ENCODE measurements around the gene ZSWIM8. TPM values are rescaled to one million over a fixed set of nuclear protein-coding genes. Genes with fewer than 3 reads are reported as not detected.
"Not testable (repeated sequence)": the region's sequence is repeated elsewhere in the genome, so short reads cannot be mapped to it uniquely, and the experiment has no call there.

The ZSWIM8 gene
- total RNA-seq, 2 experiments from 2014 or later: 93.4 to 95.2 TPM

GRCh38 chr10:73814896-73815718, 29.7 kb downstream of the ZSWIM8 start:
- H3K4me3 Mint-ChIP-seq: no peak overlapping the region
- H3K9me3 Mint-ChIP-seq: no peaks in the 10 kb centered on the region
- DNase-seq: no peak
- peaks cover 9% of the 10 kb centered on the region for H3K4me1 Mint-ChIP-seq
- H3K27me3 Mint-ChIP-seq: no peaks in the 10 kb centered on the region
- POLR2A ChIA-PET: no interaction called here
- ATAC-seq (ENCODE audit: low read depth): no peak
- peak overlapping the region; percentile 38 for H3K27ac Mint-ChIP-seq
- H3K36me3 Mint-ChIP-seq: peaks cover 3% of the 10 kb centered on the region

GRCh38 chr10:73815719-73816030, 30.3 kb downstream of the ZSWIM8 start:
- ATAC-seq (ENCODE audit: low read depth) (no peak), DNase-seq (no peak)
- no peak overlapping the region for H3K4me3 Mint-ChIP-seq
- H3K4me1 Mint-ChIP-seq: peaks cover 6% of the 10 kb centered on the region
- no peaks in the 10 kb centered on the region for H3K27me3 Mint-ChIP-seq
- H3K27ac Mint-ChIP-seq: no peak overlapping the region
- POLR2A ChIA-PET: no interaction called here
- peaks cover 3% of the 10 kb centered on the region for H3K36me3 Mint-ChIP-seq
- no peaks in the 10 kb centered on the region for H3K9me3 Mint-ChIP-seq

GRCh38 chr10:73816917-73817729, 31.7 kb downstream of the ZSWIM8 start:
- ATAC-seq (ENCODE audit: low read depth): no peak
- no peak overlapping the region for H3K27ac Mint-ChIP-seq
- POLR2A ChIA-PET: no interaction called here

GRCh38 chr10:73817826-73818225, 32.4 kb downstream of the ZSWIM8 start:
- POLR2A ChIA-PET: no interaction called here
- no peak overlapping the region for H3K4me3 Mint-ChIP-seq
- no peak overlapping the region for H3K27ac Mint-ChIP-seq
- ATAC-seq (ENCODE audit: low read depth) (no peak), DNase-seq (no peak)
- H3K27me3 Mint-ChIP-seq: no peaks in the 10 kb centered on the region
- H3K4me1 Mint-ChIP-seq: peaks cover 4% of the 10 kb centered on the region
- H3K36me3 Mint-ChIP-seq: peaks cover 3% of the 10 kb centered on the region
- no peaks in the 10 kb centered on the region for H3K9me3 Mint-ChIP-seq

More at GRCh38 chr10:73816917-73817729, 31.7 kb downstream of the ZSWIM8 start:
- no peak for DNase-seq
- H3K4me3 Mint-ChIP-seq: no peak overlapping the region
- no peaks in the 10 kb centered on the region for H3K9me3 Mint-ChIP-seq
- H3K36me3 Mint-ChIP-seq: peaks cover 3% of the 10 kb centered on the region
- H3K4me1 Mint-ChIP-seq: peaks cover 6% of the 10 kb centered on the region
- H3K27me3 Mint-ChIP-seq: no peaks in the 10 kb centered on the region

- Mint-ChIP-seq H3K27ac (no peak overlapping the region), H3K36me3 (peaks cover 2% of the 10 kb centered on the region)
- POLR2A ChIA-PET: no interaction called here
These were observed 33.0 kb downstream of the ZSWIM8 start for GRCh38 chr10:73818402-73818801.

GRCh38 chr10:73819081-73819480, 33.7 kb downstream of the ZSWIM8 start:
- Mint-ChIP-seq H3K27ac (peak overlapping the region; percentile 48), H3K9me3 (no peaks in the 10 kb centered on the region), H3K4me1 (peaks cover 4% of the 10 kb centered on the region), H3K27me3 (no peaks in the 10 kb centered on the region), H3K36me3 (peaks cover 2% of the 10 kb centered on the region), H3K4me3 (no peak overlapping the region)
- DNase-seq: no peak
- POLR2A ChIA-PET: no interaction called here
- ATAC-seq (ENCODE audit: low read depth): no peak

More at GRCh38 chr10:73818402-73818801, 33.0 kb downstream of the ZSWIM8 start:
- Mint-ChIP-seq H3K27me3 (no peaks in the 10 kb centered on the region), H3K4me1 (peaks cover 4% of the 10 kb centered on the region), H3K9me3 (no peaks in the 10 kb centered on the region), H3K4me3 (no peak overlapping the region)
- ATAC-seq (ENCODE audit: low read depth): no peak
- DNase-seq: no peak

- POLR2A ChIA-PET: no interaction called here
- no peak overlapping the region for H3K4me3 Mint-ChIP-seq
- H3K9me3 Mint-ChIP-seq: no peaks in the 10 kb centered on the region
- ATAC-seq (ENCODE audit: low read depth) (no peak), DNase-seq (no peak)
- H3K36me3 Mint-ChIP-seq: peaks cover 2% of the 10 kb centered on the region
- H3K27me3 Mint-ChIP-seq: no peaks in the 10 kb centered on the region
- H3K4me1 Mint-ChIP-seq: peaks cover 4% of the 10 kb centered on the region
- H3K27ac Mint-ChIP-seq: no peak overlapping the region
These were observed 34.2 kb downstream of the ZSWIM8 start for GRCh38 chr10:73819513-73820093.

GRCh38 chr10:73823391-73823790, 38.0 kb downstream of the ZSWIM8 start:
- POLR2A ChIA-PET: no interaction called here
- H3K27ac Mint-ChIP-seq: no peak overlapping the region
- DNase-seq (no peak), ATAC-seq (ENCODE audit: low read depth) (no peak)
- H3K36me3 Mint-ChIP-seq: peaks cover 9% of the 10 kb centered on the region
- no peaks in the 10 kb centered on the region for H3K27me3 Mint-ChIP-seq
- H3K4me3 Mint-ChIP-seq: no peak overlapping the region
- H3K9me3 Mint-ChIP-seq: no peaks in the 10 kb centered on the region
- peaks cover 4% of the 10 kb centered on the region for H3K4me1 Mint-ChIP-seq

- POLR2A ChIA-PET: no interaction called here
- Mint-ChIP-seq H3K9me3 (no peaks in the 10 kb centered on the region), H3K27ac (no peak overlapping the region), H3K4me3 (no peak overlapping the region), H3K36me3 (peaks cover 9% of the 10 kb centered on the region), H3K27me3 (no peaks in the 10 kb centered on the region), H3K4me1 (no peaks in the 10 kb centered on the region)
- ATAC-seq (ENCODE audit: low read depth) (no peak), DNase-seq (no peak)
These were observed 38.8 kb downstream of the ZSWIM8 start for GRCh38 chr10:73824146-73824725.

GRCh38 chr10:73827346-73828089, 42.1 kb downstream of the ZSWIM8 start:
- peaks cover 7% of the 10 kb centered on the region for H3K36me3 Mint-ChIP-seq
- no peak for DNase-seq
- POLR2A ChIA-PET: no interaction called here
- H3K9me3 Mint-ChIP-seq: no peaks in the 10 kb centered on the region
- H3K27me3 Mint-ChIP-seq: no peaks in the 10 kb centered on the region
- no peak overlapping the region for H3K27ac Mint-ChIP-seq
- ATAC-seq (ENCODE audit: low read depth): no peak
- H3K4me3 Mint-ChIP-seq: no peak overlapping the region
- H3K4me1 Mint-ChIP-seq: no peaks in the 10 kb centered on the region

GRCh38 chr10:73828161-73828560, 42.8 kb downstream of the ZSWIM8 start:
- ATAC-seq (ENCODE audit: low read depth) (no peak), DNase-seq (no peak)
- POLR2A ChIA-PET: no interaction called here
- Mint-ChIP-seq H3K4me3 (no peak overlapping the region), H3K4me1 (no peaks in the 10 kb centered on the region), H3K36me3 (peaks cover 7% of the 10 kb centered on the region), H3K27me3 (no peaks in the 10 kb centered on the region), H3K9me3 (no peaks in the 10 kb centered on the region), H3K27ac (no peak overlapping the region)

- H3K36me3 Mint-ChIP-seq; H3K4me3 Mint-ChIP-seq; H3K27me3 Mint-ChIP-seq; H3K9me3 Mint-ChIP-seq; DNase-seq; H3K4me1 Mint-ChIP-seq; ATAC-seq (ENCODE audit: low read depth); POLR2A ChIA-PET; H3K27ac Mint-ChIP-seq: not testable (repeated sequence)
These were observed 43.7 kb downstream of the ZSWIM8 start for GRCh38 chr10:73829090-73829489.

- H3K4me1 Mint-ChIP-seq: no peaks in the 10 kb centered on the region
- H3K36me3 Mint-ChIP-seq: peaks cover 6% of the 10 kb centered on the region
- H3K27ac Mint-ChIP-seq: no peak overlapping the region
- H3K27me3 Mint-ChIP-seq: no peaks in the 10 kb centered on the region
- no peak overlapping the region for H3K4me3 Mint-ChIP-seq
- ATAC-seq (ENCODE audit: low read depth) (no peak), DNase-seq (no peak)
- no peaks in the 10 kb centered on the region for H3K9me3 Mint-ChIP-seq
- POLR2A ChIA-PET: no interaction called here
These were observed 51.1 kb downstream of the ZSWIM8 start for GRCh38 chr10:73836427-73836980.
